Endodermal cell (in vitro differentiated cells): Measurements from ENCODE around the gene COL15A1. TPM values are rescaled to one million over a fixed set of nuclear protein-coding genes. Genes with fewer than 3 reads are reported as not detected.

Source experiments
- DNase-seq: peaks from one replicate; pipeline ENCODE4 v3.0.0-alpha.2; 2017
- H3K27ac ChIP-seq: 2 replicates; pipeline ENCODE4 v1.5.1; 2013; ENCODE audit warnings: mild to moderate bottlenecking, low read depth, low read length, moderate library complexity
- H3K27me3 ChIP-seq: 2 replicates; pipeline ENCODE4 v1.6.1; 2013; ENCODE audit warnings: mild to moderate bottlenecking, low read length, moderate library complexity; ENCODE audit not compliant: insufficient read depth, control insufficient read depth, poor library complexity, severe bottlenecking
- H3K36me3 ChIP-seq: 2 replicates; pipeline ENCODE4 v1.7.0; 2013; ENCODE audit warnings: mild to moderate bottlenecking, low read length, moderate library complexity; ENCODE audit not compliant: control insufficient read depth, insufficient read depth
- H3K4me1 ChIP-seq: one replicate; pipeline ENCODE4 v1.7.0; 2013; ENCODE audit warnings: low read length; ENCODE audit not compliant: control insufficient read depth, insufficient read depth
- H3K4me3 ChIP-seq: 2 replicates; pipeline ENCODE4 v1.5.1; 2013; ENCODE audit warnings: mild to moderate bottlenecking, low read length, moderate library complexity
- H3K9ac ChIP-seq: 2 replicates; pipeline ENCODE4 v1.6.1; 2013; ENCODE audit warnings: mild to moderate bottlenecking, low read length, moderate library complexity; ENCODE audit not compliant: poor library complexity, severe bottlenecking; ENCODE audit errors: extremely low read depth
- H3K9me3 ChIP-seq: 2 replicates; pipeline ENCODE4 v1.6.1; 2013; ENCODE audit warnings: mild to moderate bottlenecking, low read length, moderate library complexity; ENCODE audit not compliant: control insufficient read depth
- H3K27ac Mint-ChIP-seq: 2 replicates; pipeline ENCODE4 v1.8.0; 2020; ENCODE audit warnings: mixed read lengths
- H3K27me3 Mint-ChIP-seq: 2 replicates; pipeline ENCODE4 v1.8.0; 2021; ENCODE audit warnings: mild to moderate bottlenecking, mixed read lengths; ENCODE audit not compliant: insufficient read depth
- H3K36me3 Mint-ChIP-seq: 2 replicates; pipeline ENCODE4 v1.8.0; 2020; ENCODE audit warnings: low read depth, mixed read lengths
- H3K4me1 Mint-ChIP-seq: 2 replicates; pipeline ENCODE4 v1.8.0; 2020; ENCODE audit warnings: mixed read lengths
- H3K4me3 Mint-ChIP-seq: 2 replicates; pipeline ENCODE4 v1.8.0; 2020; ENCODE audit warnings: mild to moderate bottlenecking, moderate library complexity, mixed read lengths
- H3K9me3 Mint-ChIP-seq: 2 replicates; pipeline ENCODE4 v1.8.0; 2020; ENCODE audit warnings: mild to moderate bottlenecking, mixed read lengths
- WGBS, 2 experiments: methylation state at CpG; one replicate each; pipeline versions ENCODE4 v1.1.5 to v1.1.7; 2013; ENCODE audit warnings: missing lambda C conversion rate in 2 of 2, mixed read lengths in 1 of 2; ENCODE audit not compliant: insufficient coverage in 1 of 2, insufficient read length in 1 of 2; 5-methylcytosine and 5-hydroxymethylcytosine counted together
- total RNA-seq, 2 donors: library from RNA; stranded (reverse); fragmentation: NEBNext Ultra II Directional in 1 of 2; extraction: Animal tissue kit (Norgen Biotek cat#: 25700) in 1 of 2; gene quantifications; 2 replicates in 1 of 2; 3 replicates in 1 of 2; pipeline ENCODE4 v1.2.1, GENCODE V29; 2021
- TF ChIP-seq, protein P1 (sequence below): fragments of 200-600 bp; sonication (generic); conservative IDR thresholded peaks from 2 replicates; pipeline ENCODE4 v1.5.0; 2021; ENCODE audit warnings: antibody characterized with exemption, mild to moderate bottlenecking

Gene COL15A1
- total RNA-seq, 2 donors from 2014 or later, result 0.27 TPM; not detected in 1

DNA sequence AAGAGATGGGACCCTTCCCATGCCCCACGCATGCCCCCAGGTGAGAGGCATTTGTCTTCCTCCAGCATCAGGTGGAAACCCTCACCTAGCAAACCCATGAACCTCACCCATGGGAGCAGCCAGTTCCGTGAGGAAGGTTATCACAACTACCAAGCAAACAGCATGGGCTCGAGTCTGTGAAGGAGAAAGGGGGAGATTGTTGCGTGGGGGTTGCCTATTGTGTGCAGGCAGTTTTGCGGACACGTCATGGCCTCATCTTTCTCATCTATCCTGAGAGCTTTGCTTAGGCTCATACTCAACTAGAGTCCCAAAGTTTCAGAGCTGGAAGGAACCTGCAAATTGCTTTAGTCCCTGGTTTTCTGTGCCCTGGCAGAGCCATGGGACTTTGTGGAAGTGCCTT lies 87.6 kb downstream of the COL15A1 start:
- peaks cover 11% of the 10 kb centered on the region for H3K4me1 Mint-ChIP-seq
- TF ChIP-seq, protein P1, sequence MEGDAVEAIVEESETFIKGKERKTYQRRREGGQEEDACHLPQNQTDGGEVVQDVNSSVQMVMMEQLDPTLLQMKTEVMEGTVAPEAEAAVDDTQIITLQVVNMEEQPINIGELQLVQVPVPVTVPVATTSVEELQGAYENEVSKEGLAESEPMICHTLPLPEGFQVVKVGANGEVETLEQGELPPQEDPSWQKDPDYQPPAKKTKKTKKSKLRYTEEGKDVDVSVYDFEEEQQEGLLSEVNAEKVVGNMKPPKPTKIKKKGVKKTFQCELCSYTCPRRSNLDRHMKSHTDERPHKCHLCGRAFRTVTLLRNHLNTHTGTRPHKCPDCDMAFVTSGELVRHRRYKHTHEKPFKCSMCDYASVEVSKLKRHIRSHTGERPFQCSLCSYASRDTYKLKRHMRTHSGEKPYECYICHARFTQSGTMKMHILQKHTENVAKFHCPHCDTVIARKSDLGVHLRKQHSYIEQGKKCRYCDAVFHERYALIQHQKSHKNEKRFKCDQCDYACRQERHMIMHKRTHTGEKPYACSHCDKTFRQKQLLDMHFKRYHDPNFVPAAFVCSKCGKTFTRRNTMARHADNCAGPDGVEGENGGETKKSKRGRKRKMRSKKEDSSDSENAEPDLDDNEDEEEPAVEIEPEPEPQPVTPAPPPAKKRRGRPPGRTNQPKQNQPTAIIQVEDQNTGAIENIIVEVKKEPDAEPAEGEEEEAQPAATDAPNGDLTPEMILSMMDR, result no peak
- no peak overlapping the region for H3K4me3 ChIP-seq
- no peaks in the 10 kb centered on the region for H3K36me3 Mint-ChIP-seq
- H3K27me3 ChIP-seq, result no peaks in the 10 kb centered on the region
- no peaks in the 10 kb centered on the region for H3K9me3 ChIP-seq
- no peaks in the 10 kb centered on the region for H3K36me3 ChIP-seq
- no peak overlapping the region for H3K27ac ChIP-seq
- no peaks in the 10 kb centered on the region for H3K9me3 Mint-ChIP-seq
- no peaks in the 10 kb centered on the region for H3K4me1 ChIP-seq
- no peak overlapping the region for H3K9ac ChIP-seq
- H3K27ac Mint-ChIP-seq, result no peak overlapping the region
- 89 to 94% methylated on average over 4 to 6 of the region's 6 CpGs for WGBS, 2 experiments
- H3K4me3 Mint-ChIP-seq, result no peak overlapping the region
- DNase-seq, result peak; percentile 18
- H3K27me3 Mint-ChIP-seq, result peaks cover 7% of the 10 kb centered on the region

DNA sequence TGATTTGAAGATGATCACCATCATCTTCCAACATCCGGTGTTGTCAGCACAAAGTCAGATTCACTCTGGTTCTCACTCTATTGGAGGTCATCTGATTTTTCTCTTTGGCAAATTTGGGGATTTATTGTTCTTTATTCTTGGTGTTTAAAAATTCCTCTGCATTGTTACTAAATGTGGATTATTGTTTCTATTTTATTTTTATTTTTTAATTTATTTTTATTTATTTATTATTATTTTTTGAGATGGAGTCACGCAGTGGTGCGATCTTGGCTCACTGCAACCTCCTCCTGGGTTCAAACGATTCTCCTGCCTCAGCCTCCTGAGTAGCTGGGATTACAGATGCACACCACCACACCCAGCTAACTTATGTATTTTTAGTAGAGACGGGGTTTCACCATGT lies 88.3 kb downstream of the COL15A1 start:
- 92 to 94% methylated on average over 2 to 5 of the region's 5 CpGs for WGBS, 2 experiments
- no peak for DNase-seq
- no peak overlapping the region for H3K27ac Mint-ChIP-seq
- no peak overlapping the region for H3K27ac ChIP-seq
- H3K27me3 Mint-ChIP-seq, result peaks cover 7% of the 10 kb centered on the region
- H3K9me3 ChIP-seq, result no peaks in the 10 kb centered on the region
- TF ChIP-seq, protein P1, result no peak
- no peaks in the 10 kb centered on the region for H3K36me3 Mint-ChIP-seq
- no peaks in the 10 kb centered on the region for H3K27me3 ChIP-seq
- H3K4me1 ChIP-seq, result no peaks in the 10 kb centered on the region
- H3K4me3 Mint-ChIP-seq, result no peak overlapping the region
- no peaks in the 10 kb centered on the region for H3K36me3 ChIP-seq
- no peak overlapping the region for H3K4me3 ChIP-seq
- peaks cover 11% of the 10 kb centered on the region for H3K4me1 Mint-ChIP-seq
- no peaks in the 10 kb centered on the region for H3K9me3 Mint-ChIP-seq
- no peak overlapping the region for H3K9ac ChIP-seq

DNA sequence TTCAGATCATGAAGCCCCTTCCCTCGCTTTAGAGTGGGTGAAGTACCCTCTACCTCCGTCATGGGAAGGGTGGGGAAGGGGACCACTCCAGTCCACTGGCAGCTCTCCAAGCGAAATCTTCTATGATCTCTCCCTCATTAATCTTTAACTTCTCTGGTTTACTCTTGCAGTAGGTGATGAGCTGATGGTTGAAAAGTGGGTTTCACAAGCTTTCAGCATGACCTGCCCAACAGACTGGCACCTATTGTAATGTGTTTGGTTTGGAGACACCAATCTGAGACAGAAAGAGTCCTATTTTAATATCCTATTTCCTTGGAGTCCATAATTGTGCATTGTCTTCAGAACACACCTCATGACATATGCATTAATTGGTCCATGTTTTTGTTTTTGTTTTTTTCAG lies 90.4 kb downstream of the COL15A1 start:
- Histone ChIP-seq H3K9me3 (no peaks in the 10 kb centered on the region), H3K9ac (no peak overlapping the region), H3K4me3 (no peak overlapping the region), H3K4me1 (no peaks in the 10 kb centered on the region), H3K27me3 (no peaks in the 10 kb centered on the region), H3K36me3 (no peaks in the 10 kb centered on the region), H3K27ac (no peak overlapping the region)
- TF ChIP-seq, protein P1, result no peak
- Mint-ChIP-seq H3K36me3 (no peaks in the 10 kb centered on the region), H3K9me3 (no peaks in the 10 kb centered on the region), H3K4me1 (peaks cover 11% of the 10 kb centered on the region), H3K27me3 (peaks cover 6% of the 10 kb centered on the region), H3K27ac (no peak overlapping the region), H3K4me3 (no peak overlapping the region)
- DNase-seq, result no peak
- WGBS, 2 experiments, result 85% methylated on average over 2 of the region's 3 CpGs; no CpG with 5 or more reads in 1 of the 2 experiments
